Measurements from ENCODE around the gene HDAC7.
A peak's percentile ranks its signal among the peaks of the same experiment; 100 is the strongest.

DNA sequence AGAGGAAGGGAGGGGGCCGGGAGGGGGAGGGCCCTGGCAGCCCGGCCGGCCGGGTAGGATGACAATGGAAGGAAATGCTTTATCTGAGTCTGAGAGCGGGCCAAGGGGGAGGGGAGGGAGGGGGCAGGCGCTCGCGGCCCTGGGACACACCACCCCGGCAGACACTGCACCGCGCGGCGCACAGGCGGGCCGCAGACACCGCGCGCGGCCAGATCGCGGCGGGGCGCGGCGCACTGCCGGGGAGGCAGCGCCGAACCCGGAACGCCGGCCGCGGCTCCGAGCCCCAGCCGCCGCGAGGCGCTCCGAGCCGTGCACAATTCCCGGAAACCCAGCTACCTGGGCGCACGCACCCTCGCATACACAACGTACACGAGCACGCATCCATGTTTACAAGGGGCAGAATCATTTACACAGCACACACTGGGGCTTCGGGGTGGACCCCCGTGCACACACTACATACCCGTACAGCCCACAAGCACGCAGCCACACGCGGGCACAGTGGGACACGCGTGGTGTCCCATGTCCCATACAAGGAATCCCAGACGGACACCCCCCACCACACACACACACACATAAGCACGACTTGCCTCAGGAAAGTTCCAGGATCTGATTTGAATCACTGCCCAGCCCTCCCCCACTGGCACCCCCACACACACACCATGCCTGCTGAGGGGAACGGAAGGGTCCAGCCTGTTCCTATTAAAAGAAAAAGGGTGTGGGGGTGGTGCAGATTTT lies at the start of gene HDAC7:
- TF ChIP-seq CTCF (IDR thresholded peaks at IDR 0.05) = peak in 2 of 4 experiments; percentile 23 to 36
- peak; percentile 82 for TF ChIP-seq POLR2AphosphoS5 (IDR thresholded peaks at IDR 0.05)
